HCT116 (cell line): ENCODE measurements around the gene ATF7. TPM values are rescaled to one million over a fixed set of nuclear protein-coding genes. Genes with fewer than 3 reads are reported as not detected.
A peak's percentile ranks its signal among the peaks of the same experiment; 100 is the strongest.

Source experiments
- ATAC-seq: fragments of 200-7000 bp; cut with Tn5 transposase; 2 replicates; pipeline ENCODE4 v1.9.1; 2020; ENCODE audit warnings: mild to moderate bottlenecking, moderate library complexity
- BruUV-seq: library from RNA; stranded (reverse); fragments of 400-500 nt; replicated peaks from 2 replicates; lab custom pipeline; 2021; lab: Mats Ljungman, UMichigan
- CTCF ChIA-PET: fragments of 300-600 bp; sonication (Branson Sonifier 250); formaldehyde crosslinking; loops from one replicate; lab custom pipeline; 2021; ENCODE audit warnings: antibody characterized with exemption; lab: Charles Lee
- POLR2A ChIA-PET: fragments of 300-600, 350-600 bp; sonication (Branson Sonifier 250); formaldehyde crosslinking; loops from one replicate; lab custom pipeline; 2021; ENCODE audit warnings: antibody characterized with exemption; lab: Charles Lee
- RAD21 ChIA-PET, 2 experiments: fragments of 300-600 bp; sonication (Branson Sonifier 250); formaldehyde crosslinking; loops; one replicate each; lab custom pipeline; 2023; ENCODE audit warnings: low total read pairs in 2 of 2; ENCODE audit not compliant: uncharacterized antibody in 2 of 2, unreplicated experiment in 2 of 2, low non-redundant PET in 1 of 2; lab: Charles Lee
- DNase-seq: peaks from one replicate; pipeline ENCODE4 v3.0.0-alpha.2; 2010; ENCODE audit warnings: low read depth, low spot score
- H2AFZ ChIP-seq: fragments of 200-600 bp; shearing (Covaris generic), sonication (generic); 2 replicates; pipeline ENCODE4 v1.6.1; 2017; ENCODE audit warnings: low read depth, mixed run types, mixed read lengths, antibody characterized with exemption, low read length; ENCODE audit not compliant: poor library complexity, severe bottlenecking
- H3K27ac ChIP-seq: 2 replicates; pipeline ENCODE4 v1.5.1; 2012; ENCODE audit warnings: low read depth, low read length
- H3K27me3 ChIP-seq: fragments of 200-600 bp; sonication (generic); 2 replicates; pipeline ENCODE4 v1.6.1; 2016; ENCODE audit warnings: mixed run types, low read length, mixed read lengths; ENCODE audit not compliant: insufficient read depth
- H3K36me3 ChIP-seq, 2 experiments: fragments of 200-500 bp in 1 of 2; fragments of 200-600 bp in 1 of 2; sonication (Bioruptor generic) in 1 of 2; sonication (generic) in 1 of 2; 2 replicates each; pipeline versions ENCODE4 v1.5.1 to v1.6.1; 2014 to 2016; ENCODE audit warnings: low read length in 2 of 2, inconsistent platforms in 1 of 2, mixed read lengths in 1 of 2, mixed run types in 1 of 2; ENCODE audit not compliant: insufficient read depth in 2 of 2, control insufficient read depth in 1 of 2
- H3K4me1 ChIP-seq, 2 experiments: fragments of 200-600 bp in 1 of 2; sonication (generic) in 1 of 2; 2 replicates each; pipeline versions ENCODE4 v1.5.1 to v1.6.1; 2012 to 2017; ENCODE audit warnings: low read length in 2 of 2, inconsistent platforms in 1 of 2, mild to moderate bottlenecking in 1 of 2, mixed read lengths in 1 of 2, mixed run types in 1 of 2, moderate library complexity in 1 of 2; ENCODE audit not compliant: insufficient read depth in 2 of 2, control insufficient read depth in 1 of 2
- H3K4me2 ChIP-seq: fragments of 200-600 bp; sonication (generic); 2 replicates; pipeline ENCODE4 v1.6.1; 2017; ENCODE audit warnings: mixed run types, low read length, mixed read lengths
- H3K4me3 ChIP-seq, 2 experiments: fragments of 200-600 bp in 1 of 2; sonication (generic) in 1 of 2; replicated peaks in 1 of 2; 2 replicates each; pipeline ENCODE4 v1.5.1; 2011 to 2016; ENCODE audit warnings: low read length in 2 of 2, control low read depth in 1 of 2, low read depth in 1 of 2, mild to moderate bottlenecking in 1 of 2, mixed read lengths in 1 of 2, mixed run types in 1 of 2
- H3K79me2 ChIP-seq: fragments of 200-600 bp; sonication (generic); 2 replicates; pipeline ENCODE4 v1.6.1; 2017; ENCODE audit warnings: mild to moderate bottlenecking, mixed run types, low read length, moderate library complexity, mixed read lengths; ENCODE audit not compliant: insufficient read depth
- H3K9ac ChIP-seq: fragments of 200-600 bp; sonication (generic); 2 replicates; pipeline ENCODE4 v1.6.1; 2016; ENCODE audit warnings: low read length, mixed read lengths
- H3K9me2 ChIP-seq: fragments of 200-600 bp; sonication (generic), shearing (Covaris generic); 2 replicates; pipeline ENCODE4 v1.6.1; 2017; ENCODE audit warnings: mixed run types, mild to moderate bottlenecking, moderate library complexity; ENCODE audit not compliant: insufficient read depth
- H3K9me3 ChIP-seq, 2 experiments: fragments of 200-500 bp in 1 of 2; fragments of 200-600 bp in 1 of 2; sonication (Bioruptor generic) in 1 of 2; sonication (generic) in 1 of 2; 2 replicates each; pipeline ENCODE4 v1.6.1; 2014 to 2017; ENCODE audit warnings: low read length in 2 of 2, mixed read lengths in 2 of 2, inconsistent platforms in 1 of 2, low read depth in 1 of 2, mild to moderate bottlenecking in 1 of 2, mixed run types in 1 of 2, moderate library complexity in 1 of 2; ENCODE audit not compliant: control insufficient read depth in 1 of 2, insufficient read depth in 1 of 2
- H4K20me1 ChIP-seq: fragments of 200-600 bp; sonication (generic), shearing (Covaris generic); 2 replicates; pipeline ENCODE4 v1.6.1; 2017; ENCODE audit warnings: mixed run types, mild to moderate bottlenecking, moderate library complexity; ENCODE audit not compliant: insufficient read depth
- CEBPB ChIP-seq: IDR thresholded peaks from 2 replicates; pipeline ENCODE4 v1.6.1; 2012; ENCODE audit warnings: low read depth
- EGR1 ChIP-seq: IDR thresholded peaks from 2 replicates; pipeline ENCODE4 v1.6.1; 2012; ENCODE audit warnings: low read depth
- ELF1 ChIP-seq: IDR thresholded peaks from 2 replicates; pipeline ENCODE4 v1.6.1; 2012; ENCODE audit warnings: low read depth, borderline replicate concordance
- EZH2 ChIP-seq: fragments of 200-600 bp; sonication (generic); IDR thresholded peaks from 2 replicates; pipeline ENCODE4 v1.6.1; 2017; ENCODE audit warnings: antibody characterized with exemption, mixed run types
- EZH2phosphoT487 ChIP-seq: fragments of 200-600 bp; IDR thresholded peaks from 2 replicates; pipeline ENCODE4 v1.6.1; 2018; ENCODE audit warnings: antibody characterized with exemption, borderline replicate concordance
- FOSL1 ChIP-seq: IDR thresholded peaks from 2 replicates; pipeline ENCODE4 v1.6.1; 2012; ENCODE audit warnings: low read depth
- POLR2A ChIP-seq: IDR thresholded peaks from 2 replicates; pipeline ENCODE4 v1.7.0; 2011; ENCODE audit warnings: borderline replicate concordance; ENCODE audit not compliant: insufficient read depth, insufficient read length; ENCODE audit errors: extremely low read depth
- POLR2AphosphoS5 ChIP-seq: IDR thresholded peaks from 2 replicates; pipeline ENCODE4 v1.6.1; 2011; ENCODE audit warnings: mild to moderate bottlenecking, low read depth, low read length, moderate library complexity
- RAD21 ChIP-seq: IDR thresholded peaks from 2 replicates; pipeline ENCODE4 v1.6.1; 2012; ENCODE audit warnings: low read depth, mild to moderate bottlenecking
- SRF ChIP-seq: IDR thresholded peaks from 2 replicates; pipeline ENCODE4 v1.6.1; 2012; ENCODE audit warnings: low read depth
- TCF7L2 ChIP-seq: IDR thresholded peaks from 2 replicates; pipeline ENCODE4 v1.7.0; 2011; ENCODE audit warnings: borderline replicate concordance, inconsistent platforms; ENCODE audit not compliant: insufficient read depth, insufficient read length; ENCODE audit errors: extremely low read depth
- YY1 ChIP-seq: IDR thresholded peaks from 2 replicates; pipeline ENCODE4 v1.6.1; 2011; ENCODE audit warnings: low read length, low read depth, moderate library complexity, mild to moderate bottlenecking; ENCODE audit not compliant: insufficient replicate concordance; ENCODE audit errors: extremely low read depth
- intact Hi-C: fragments of 100-400 bp; cut with micrococcal nuclease; formaldehyde crosslinking; loops from 2 replicates; pipeline ENCODE4 v1.10.0; 2022
- total RNA-seq: library from RNA; stranded (reverse); gene quantifications from one replicate; pipeline ENCODE4 v1.2.1, GENCODE V29; 2021; ENCODE audit not compliant: unreplicated experiment
- TF ChIP-seq, protein P1 (sequence below): IDR thresholded peaks from 2 replicates; pipeline ENCODE4 v1.6.1; 2011; ENCODE audit warnings: mild to moderate bottlenecking, low read length, moderate library complexity; ENCODE audit not compliant: insufficient replicate concordance; ENCODE audit errors: extremely low read depth
- TF ChIP-seq, protein P2 (sequence below): IDR thresholded peaks from 2 replicates; pipeline ENCODE4 v1.6.1; 2012; ENCODE audit warnings: low read depth
- TF ChIP-seq, protein P3 (sequence below): IDR thresholded peaks from 2 replicates; pipeline ENCODE4 v1.6.1; 2012

Gene ATF7
- total RNA-seq, 1 experiment from 2014 or later, result 24.0 TPM

DNA sequence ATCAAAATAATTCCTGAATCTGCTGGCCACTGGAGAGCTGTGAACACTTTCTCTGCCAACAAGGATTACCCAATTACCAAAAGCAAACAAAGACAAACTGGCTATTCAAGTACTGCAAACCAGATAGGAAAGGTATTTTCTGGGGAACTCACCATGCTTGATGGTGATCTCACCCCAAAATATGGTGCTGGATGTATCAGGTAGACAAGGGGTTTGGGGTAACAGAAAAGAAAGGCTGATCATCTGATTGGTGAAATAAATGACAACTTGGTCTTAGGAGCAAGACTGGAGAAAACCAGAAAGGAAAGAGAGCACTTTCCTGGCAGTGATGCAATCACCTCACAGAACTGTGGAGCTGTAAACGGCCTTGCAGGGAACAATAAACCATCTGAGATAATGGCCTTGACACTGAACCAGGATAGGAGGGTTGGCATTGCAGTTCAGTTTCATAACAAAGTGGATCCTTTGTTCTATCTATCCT, 87.9 kb downstream of the ATF7 start:
- Histone ChIP-seq H2AFZ (no peak overlapping the region), H3K79me2 (no peaks in the 10 kb centered on the region), H3K9ac (no peak overlapping the region), H4K20me1 (no peaks in the 10 kb centered on the region), H3K4me2 (no peak overlapping the region), H3K36me3 (peaks cover 11 to 21% of the 10 kb centered on the region in 2 experiments; a peak in 3 of 4 replicates), H3K27ac (no peak overlapping the region), H3K27me3 (no peaks in the 10 kb centered on the region), H3K4me3 (no peak overlapping the region), H3K9me2 (no peaks in the 10 kb centered on the region), H3K9me3 (no peaks in the 10 kb centered on the region), H3K4me1 (no peaks in the 10 kb centered on the region)
- intact Hi-C loops, result no loop called here
- ChIA-PET POLR2A (no interaction called here), RAD21 (no interaction called here), CTCF (interaction anchor here (1.0 to 1.2 kb wide), 2 partner anchors 138 to 208 kb away, joined by 3 read pairs; partner anchors contain the start of gene ATP5MC2)
- no peak for ATAC-seq
- TF ChIP-seq YY1 (no peak), CEBPB (peak; percentile 29; the same call in 1 of the 2 replicates)
- no TSS peak for BruUV-seq
- no peak for DNase-seq

DNA sequence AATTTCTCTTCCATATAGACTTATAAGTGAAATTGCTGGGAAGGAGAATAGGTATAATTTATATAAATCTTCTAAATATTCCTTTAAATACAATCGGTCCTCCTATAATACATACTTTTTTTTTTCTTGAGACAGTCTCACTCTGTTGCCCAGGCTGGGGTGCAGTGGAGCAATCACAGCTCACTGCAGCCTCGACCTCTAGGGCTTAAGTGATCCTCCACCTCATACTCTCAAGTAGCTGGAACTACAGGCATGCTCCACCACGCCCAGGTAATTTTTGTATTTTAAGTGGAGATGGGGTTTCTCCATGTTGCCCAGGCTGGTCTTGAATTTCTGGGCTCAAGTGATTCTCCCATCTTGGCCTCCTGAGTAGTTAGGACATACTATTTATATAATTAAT, 89.2 kb downstream of the ATF7 start:
- intact Hi-C loops, result no loop called here
- CTCF ChIA-PET, result no interaction called here
- BruUV-seq, result no TSS peak
- TF ChIP-seq, protein P1, sequence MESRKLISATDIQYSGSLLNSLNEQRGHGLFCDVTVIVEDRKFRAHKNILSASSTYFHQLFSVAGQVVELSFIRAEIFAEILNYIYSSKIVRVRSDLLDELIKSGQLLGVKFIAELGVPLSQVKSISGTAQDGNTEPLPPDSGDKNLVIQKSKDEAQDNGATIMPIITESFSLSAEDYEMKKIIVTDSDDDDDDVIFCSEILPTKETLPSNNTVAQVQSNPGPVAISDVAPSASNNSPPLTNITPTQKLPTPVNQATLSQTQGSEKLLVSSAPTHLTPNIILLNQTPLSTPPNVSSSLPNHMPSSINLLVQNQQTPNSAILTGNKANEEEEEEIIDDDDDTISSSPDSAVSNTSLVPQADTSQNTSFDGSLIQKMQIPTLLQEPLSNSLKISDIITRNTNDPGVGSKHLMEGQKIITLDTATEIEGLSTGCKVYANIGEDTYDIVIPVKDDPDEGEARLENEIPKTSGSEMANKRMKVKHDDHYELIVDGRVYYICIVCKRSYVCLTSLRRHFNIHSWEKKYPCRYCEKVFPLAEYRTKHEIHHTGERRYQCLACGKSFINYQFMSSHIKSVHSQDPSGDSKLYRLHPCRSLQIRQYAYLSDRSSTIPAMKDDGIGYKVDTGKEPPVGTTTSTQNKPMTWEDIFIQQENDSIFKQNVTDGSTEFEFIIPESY, result no peak
- TF ChIP-seq, protein P2, sequence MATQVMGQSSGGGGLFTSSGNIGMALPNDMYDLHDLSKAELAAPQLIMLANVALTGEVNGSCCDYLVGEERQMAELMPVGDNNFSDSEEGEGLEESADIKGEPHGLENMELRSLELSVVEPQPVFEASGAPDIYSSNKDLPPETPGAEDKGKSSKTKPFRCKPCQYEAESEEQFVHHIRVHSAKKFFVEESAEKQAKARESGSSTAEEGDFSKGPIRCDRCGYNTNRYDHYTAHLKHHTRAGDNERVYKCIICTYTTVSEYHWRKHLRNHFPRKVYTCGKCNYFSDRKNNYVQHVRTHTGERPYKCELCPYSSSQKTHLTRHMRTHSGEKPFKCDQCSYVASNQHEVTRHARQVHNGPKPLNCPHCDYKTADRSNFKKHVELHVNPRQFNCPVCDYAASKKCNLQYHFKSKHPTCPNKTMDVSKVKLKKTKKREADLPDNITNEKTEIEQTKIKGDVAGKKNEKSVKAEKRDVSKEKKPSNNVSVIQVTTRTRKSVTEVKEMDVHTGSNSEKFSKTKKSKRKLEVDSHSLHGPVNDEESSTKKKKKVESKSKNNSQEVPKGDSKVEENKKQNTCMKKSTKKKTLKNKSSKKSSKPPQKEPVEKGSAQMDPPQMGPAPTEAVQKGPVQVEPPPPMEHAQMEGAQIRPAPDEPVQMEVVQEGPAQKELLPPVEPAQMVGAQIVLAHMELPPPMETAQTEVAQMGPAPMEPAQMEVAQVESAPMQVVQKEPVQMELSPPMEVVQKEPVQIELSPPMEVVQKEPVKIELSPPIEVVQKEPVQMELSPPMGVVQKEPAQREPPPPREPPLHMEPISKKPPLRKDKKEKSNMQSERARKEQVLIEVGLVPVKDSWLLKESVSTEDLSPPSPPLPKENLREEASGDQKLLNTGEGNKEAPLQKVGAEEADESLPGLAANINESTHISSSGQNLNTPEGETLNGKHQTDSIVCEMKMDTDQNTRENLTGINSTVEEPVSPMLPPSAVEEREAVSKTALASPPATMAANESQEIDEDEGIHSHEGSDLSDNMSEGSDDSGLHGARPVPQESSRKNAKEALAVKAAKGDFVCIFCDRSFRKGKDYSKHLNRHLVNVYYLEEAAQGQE, result no peak
- TF ChIP-seq SRF, result no peak
- no peak for TF ChIP-seq POLR2A
- no peak for TF ChIP-seq EZH2phosphoT487
- TF ChIP-seq, protein P3, sequence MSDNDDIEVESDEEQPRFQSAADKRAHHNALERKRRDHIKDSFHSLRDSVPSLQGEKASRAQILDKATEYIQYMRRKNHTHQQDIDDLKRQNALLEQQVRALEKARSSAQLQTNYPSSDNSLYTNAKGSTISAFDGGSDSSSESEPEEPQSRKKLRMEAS, result no peak
- TF ChIP-seq RAD21, result no peak
- no peak for TF ChIP-seq TCF7L2
- no peak for TF ChIP-seq ELF1
- TF ChIP-seq YY1, result no peak
- no peak for TF ChIP-seq POLR2AphosphoS5
- no peak for TF ChIP-seq EGR1
- TF ChIP-seq EZH2, result no peak
- no peak for TF ChIP-seq FOSL1

More for the DNA sequence above, 89.2 kb downstream of the ATF7 start:
- Histone ChIP-seq H3K4me3 (no peak overlapping the region), H3K9ac (no peak overlapping the region), H3K4me1 (no peaks in the 10 kb centered on the region), H3K9me3 (no peaks in the 10 kb centered on the region), H3K27me3 (no peaks in the 10 kb centered on the region), H3K27ac (no peak overlapping the region), H3K9me2 (no peaks in the 10 kb centered on the region), H3K79me2 (no peaks in the 10 kb centered on the region), H4K20me1 (no peaks in the 10 kb centered on the region), H2AFZ (no peak overlapping the region), H3K4me2 (no peak overlapping the region), H3K36me3 (peaks cover 23 to 28% of the 10 kb centered on the region in 2 experiments)
- ATAC-seq (no peak), DNase-seq (no peak)
- ChIA-PET RAD21 (no interaction called here), POLR2A (no interaction called here)
